Inflammatory macrophage treated with lipopolysaccharide for 4 hours (primary cell): ENCODE data around the gene UNC5B.

Experiments used
- DNase-seq: peaks from one replicate; pipeline ENCODE4 v3.0.0-alpha.2; 2020

UNC5B gene

GRCh38 chr10:71255808-71256660 is 43.7 kb downstream of the UNC5B start:
- DNase-seq = no peak

GRCh38 chr10:71256661-71257318 is 44.4 kb downstream of the UNC5B start:
- DNase-seq = no peak

- DNase-seq = no peak
Measured at GRCh38 chr10:71257319-71257997, 45.1 kb downstream of the UNC5B start.

GRCh38 chr10:71258046-71258445 is 45.7 kb downstream of the UNC5B start:
- DNase-seq = no peak

- no peak for DNase-seq
Measured at GRCh38 chr10:71258446-71259145, 46.2 kb downstream of the UNC5B start.

- no peak for DNase-seq
Measured at GRCh38 chr10:71259282-71259681, 46.9 kb downstream of the UNC5B start.

- DNase-seq = no peak
Measured at GRCh38 chr10:71259815-71260501, 47.6 kb downstream of the UNC5B start.

- DNase-seq = no peak
Measured at GRCh38 chr10:71260622-71261325, 48.4 kb downstream of the UNC5B start.

GRCh38 chr10:71262027-71262426 is 49.7 kb downstream of the UNC5B start:
- no peak for DNase-seq

GRCh38 chr10:71262817-71263216 is 50.4 kb downstream of the UNC5B start:
- DNase-seq = no peak

- no peak for DNase-seq
Measured at GRCh38 chr10:71263376-71263775, 51.0 kb downstream of the UNC5B start.

GRCh38 chr10:71264345-71265200 is 52.2 kb downstream of the UNC5B start:
- no peak for DNase-seq

GRCh38 chr10:71265201-71265575 is 52.8 kb downstream of the UNC5B start:
- DNase-seq = no peak

GRCh38 chr10:71265618-71266146 is 53.3 kb downstream of the UNC5B start:
- DNase-seq = no peak

- no peak for DNase-seq
Measured at GRCh38 chr10:71266147-71266917, 54.0 kb downstream of the UNC5B start.

GRCh38 chr10:71266918-71267442 is 54.6 kb downstream of the UNC5B start:
- DNase-seq = no peak

GRCh38 chr10:71267508-71268240 is 55.3 kb downstream of the UNC5B start:
- no peak for DNase-seq

- DNase-seq = no peak
Measured at GRCh38 chr10:71268247-71268691, 55.9 kb downstream of the UNC5B start.

- DNase-seq = no peak
Measured at GRCh38 chr10:71268758-71269157, 56.4 kb downstream of the UNC5B start.
